Measurements from ENCODE around the gene FECH.

GRCh38 chr18:57518533-57518932 lies 68.0 kb downstream of the FECH start:
- TF ChIP-seq CTCF (conservative IDR thresholded peaks at IDR 0.05; ENCODE audit: low read length) (no peak), EZH2phosphoT487 (IDR thresholded peaks at IDR 0.05; ENCODE audit: borderline replicate concordance, low read depth, low read length) (no peak)
